ENCODE measurements around the gene GPRIN1. TPM values are rescaled to one million over a fixed set of nuclear protein-coding genes. Genes with fewer than 3 reads are reported as not detected.

Gene GPRIN1
- 0.50 TPM for total RNA-seq
- long read RNA-seq, result 0 reads

- intact Hi-C loops (cut with micrococcal nuclease), result no loop called here
- DNase-seq, result peak; percentile 72
- peak; percentile 91 for ATAC-seq
Observed at GRCh38 chr5:176609724-176610434, at the start of gene GPRIN1. TSS of gene GPRIN1 (minus strand) at chr5:176610156. CDS start at chr5:176599834, 10,322 bp downstream.

GRCh38 chr5:176659512-176659839, 49.5 kb upstream of the GPRIN1 start:
- ATAC-seq, result no peak

GRCh38 chr5:176658817-176659511, 49.0 kb upstream of the GPRIN1 start:
- intact Hi-C loops (cut with micrococcal nuclease), result no loop called here
- peak; percentile 18 for ATAC-seq
- DNase-seq, result no peak

More at GRCh38 chr5:176659512-176659839, 49.5 kb upstream of the GPRIN1 start:
- no peak for DNase-seq
- intact Hi-C loops (cut with micrococcal nuclease), result no loop called here

GRCh38 chr5:176658007-176658599, 48.1 kb upstream of the GPRIN1 start:
- peak; percentile 84 for ATAC-seq
- DNase-seq, result peak; percentile 82
- intact Hi-C loops (cut with micrococcal nuclease), result no loop called here

GRCh38 chr5:176656467-176656990, 46.6 kb upstream of the GPRIN1 start:
- no peak for ATAC-seq
- intact Hi-C loops (cut with micrococcal nuclease), result no loop called here

GRCh38 chr5:176654856-176655255, 44.9 kb upstream of the GPRIN1 start:
- ATAC-seq, result no peak
- no peak for DNase-seq
- intact Hi-C loops (cut with micrococcal nuclease), result no loop called here

More at GRCh38 chr5:176656467-176656990, 46.6 kb upstream of the GPRIN1 start:
- DNase-seq, result no peak

- DNase-seq, result no peak
- intact Hi-C loops (cut with micrococcal nuclease), result no loop called here
- no peak for ATAC-seq
Observed at GRCh38 chr5:176653401-176654385, 43.7 kb upstream of the GPRIN1 start.

GRCh38 chr5:176652136-176652535, 42.2 kb upstream of the GPRIN1 start:
- ATAC-seq, result no peak
- intact Hi-C loops (cut with micrococcal nuclease), result no loop called here
- DNase-seq, result no peak

GRCh38 chr5:176651472-176651980, 41.6 kb upstream of the GPRIN1 start:
- intact Hi-C loops (cut with micrococcal nuclease), result no loop called here
- no peak for ATAC-seq
- no peak for DNase-seq

- no peak for DNase-seq
- intact Hi-C loops (cut with micrococcal nuclease), result no loop called here
- ATAC-seq, result no peak
Observed at GRCh38 chr5:176650354-176650884, 40.5 kb upstream of the GPRIN1 start.

- ATAC-seq (no peak), DNase-seq (no peak)
- intact Hi-C loops (cut with micrococcal nuclease), result no loop called here
Observed at GRCh38 chr5:176648474-176649194, 38.7 kb upstream of the GPRIN1 start.

- peak; percentile 71 for DNase-seq
- ATAC-seq, result peak; percentile 1
- intact Hi-C loops (cut with micrococcal nuclease), result no loop called here
Observed at GRCh38 chr5:176647843-176648473, 38.0 kb upstream of the GPRIN1 start.

- peak; percentile 98 for ATAC-seq
- intact Hi-C loops (cut with micrococcal nuclease), result no loop called here
- DNase-seq, result peak; percentile 100
Observed at GRCh38 chr5:176647030-176647842, 37.3 kb upstream of the GPRIN1 start, which contains the start of gene TSPAN17. TSS of gene TSPAN17 (plus strand) at chr5:176647484. CDS start at chr5:176647616, 132 bp downstream.

- intact Hi-C loops (cut with micrococcal nuclease), result no loop called here
Observed at GRCh38 chr5:176646707-176647029, 36.7 kb upstream of the GPRIN1 start.

GRCh38 chr5:176646049-176646706, 36.2 kb upstream of the GPRIN1 start:
- DNase-seq (no peak), ATAC-seq (no peak)
- intact Hi-C loops (cut with micrococcal nuclease), result no loop called here

More at GRCh38 chr5:176646707-176647029, 36.7 kb upstream of the GPRIN1 start:
- no peak for DNase-seq
- no peak for ATAC-seq

Data from left ventricle myocardium superior (tissue), 1 donor.